HepG2 (cell line): ENCODE data around the gene ST6GALNAC2. TPM values are rescaled to one million over a fixed set of nuclear protein-coding genes. Genes with fewer than 3 reads are reported as not detected.

Experiments used
- ARNT2 ChIP-seq: sonication (generic); formaldehyde crosslinking; IDR thresholded peaks from 2 replicates; pipeline ENCODE4 v1.8.0; 2022; ENCODE audit warnings: mild to moderate bottlenecking, low read depth, missing genetic modification reagents, moderate library complexity
- ATF7-NPFF ChIP-seq: sonication (generic); formaldehyde crosslinking; IDR thresholded peaks from 2 replicates; pipeline ENCODE4 v1.8.1; 2023; ENCODE audit warnings: mild to moderate bottlenecking, low read depth, missing genetic modification reagents, moderate library complexity
- BCLAF1 ChIP-seq: fragments of 450-650 bp; IDR thresholded peaks from 2 replicates; pipeline ENCODE4 v1.6.1; 2017; ENCODE audit warnings: mild to moderate bottlenecking
- FOXO4 ChIP-seq: sonication (generic); formaldehyde crosslinking; conservative IDR thresholded peaks from 2 replicates; pipeline ENCODE4 v1.8.1; 2023; ENCODE audit warnings: missing genetic modification reagents
- HOXA3 ChIP-seq: sonication (generic); formaldehyde crosslinking; IDR thresholded peaks from 2 replicates; pipeline ENCODE4 v1.5.0; 2020; ENCODE audit warnings: missing genetic modification reagents
- IKZF4 ChIP-seq: sonication (generic); formaldehyde crosslinking; IDR thresholded peaks from 2 replicates; pipeline ENCODE4 v1.5.1; 2020; ENCODE audit warnings: borderline replicate concordance, mild to moderate bottlenecking, low read depth, missing genetic modification reagents; ENCODE audit errors: not compliant biosample characterization
- THYN1 ChIP-seq: sonication (generic); formaldehyde crosslinking; IDR thresholded peaks from 2 replicates; pipeline ENCODE4 v1.8.1; 2023; ENCODE audit warnings: low read depth, mild to moderate bottlenecking, moderate library complexity, missing genetic modification reagents, borderline replicate concordance
- TRAFD1 ChIP-seq: sonication (generic); formaldehyde crosslinking; IDR thresholded peaks from 2 replicates; pipeline ENCODE4 v1.5.1; 2020; ENCODE audit warnings: missing genetic modification reagents, mild to moderate bottlenecking, borderline replicate concordance
- ZFYVE20 ChIP-seq: sonication (generic); formaldehyde crosslinking; IDR thresholded peaks from 2 replicates; pipeline ENCODE4 v1.8.0; 2023; ENCODE audit warnings: low read depth, mild to moderate bottlenecking, moderate library complexity, missing genetic modification reagents, borderline replicate concordance
- ZNF142 ChIP-seq: sonication (generic); formaldehyde crosslinking; IDR thresholded peaks from 2 replicates; pipeline ENCODE4 v1.4.0; 2020; ENCODE audit warnings: missing genetic modification reagents
- ZNF501 ChIP-seq: sonication (generic); formaldehyde crosslinking; IDR thresholded peaks from 2 replicates; pipeline ENCODE4 v1.5.1; 2020; ENCODE audit warnings: mild to moderate bottlenecking, moderate library complexity, missing genetic modification reagents
- polyA plus RNA-seq, 8 experiments: library from polyadenylated mRNA; depleted of rRNA in 3 of 8; stranded (reverse) in 7 of 8; unstranded in 1 of 8; fragments of >200 nt; fragmentation: Illumina TruSeq in 4 of 8; extraction: Trizol in 4 of 8; gene quantifications; 2 replicates each; pipeline versions ENCODE4 v1.2.1 to v1.2.3, GENCODE V29; 2011 to 2016; ENCODE audit warnings: low read depth in 4 of 8, missing spikeins in 1 of 8, mixed read lengths in 1 of 8; ENCODE audit not compliant: insufficient read depth in 1 of 8
- total RNA-seq, 5 experiments: library from RNA; depleted of rRNA; stranded (reverse); fragments of >200 nt; fragmentation: Illumina TruSeq; extraction: Trizol; gene quantifications; 2 replicates each; pipeline ENCODE4 v1.2.3, GENCODE V29; 2016; ENCODE audit warnings: low read depth in 1 of 5

The ST6GALNAC2 gene
- total and polyA plus RNA-seq, 2 of the 13 experiments (the other 11 are each of a cell fraction or from before 2014, with no cell fraction given), result 0.12 to 0.49 TPM

GRCh38 chr17:76524598-76525512 is 60.8 kb downstream of the ST6GALNAC2 start (continued):
- no peak for TF ChIP-seq ATF7-NPFF (CRISPR knock-in tag)
- TF ChIP-seq ARNT2 (CRISPR knock-in tag), result no peak
- TF ChIP-seq THYN1 (CRISPR knock-in tag), result no peak
- peak; percentile 76 for TF ChIP-seq HOXA3 (CRISPR knock-in tag)
- peak; percentile 70 for TF ChIP-seq ZNF501
- peak; percentile 80 for TF ChIP-seq IKZF4 (CRISPR knock-in tag)
- no peak for TF ChIP-seq ZNF142 (CRISPR knock-in tag)
- TF ChIP-seq TRAFD1, result no peak
- no peak for TF ChIP-seq FOXO4
- no peak for TF ChIP-seq BCLAF1
- TF ChIP-seq ZFYVE20 (CRISPR knock-in tag), result no peak
